ENCODE data around the gene UAP1.
A peak's percentile ranks its signal among the peaks of the same experiment; 100 is the strongest.

The UAP1 gene

GRCh38 chr1:162548170-162548569, 13.4 kb upstream of the UAP1 start:
- no peak overlapping the region for H3K4me3 ChIP-seq (ENCODE audit: low read length in 2 of 2)
- H3K27ac ChIP-seq (ENCODE audit: low read length) = no peak overlapping the region
- H3K36me3 ChIP-seq (ENCODE audit: control insufficient read depth in 2 of 2, insufficient read depth in 2 of 2, low read length in 2 of 2) = no peaks in the 10 kb centered on the region
- H3K9ac ChIP-seq (ENCODE audit: low read length in 2 of 2) = no peak overlapping the region
- no peaks in the 10 kb centered on the region for H3K27me3 ChIP-seq (ENCODE audit: control insufficient read depth in 1 of 2, insufficient read depth in 2 of 2, low read length in 2 of 2)
- no peaks in the 10 kb centered on the region for H3K9me3 ChIP-seq (ENCODE audit: control insufficient read depth in 2 of 2, low read length in 2 of 2)
- H3K4me1 ChIP-seq (ENCODE audit: control insufficient read depth, insufficient read depth, low read length) = no peaks in the 10 kb centered on the region

- Histone ChIP-seq H3K4me1 (ENCODE audit: control insufficient read depth, insufficient read depth, low read length) (no peaks in the 10 kb centered on the region), H3K36me3 (ENCODE audit: control insufficient read depth in 2 of 2, insufficient read depth in 2 of 2, low read length in 2 of 2) (no peaks in the 10 kb centered on the region), H3K9me3 (ENCODE audit: control insufficient read depth in 2 of 2, low read length in 2 of 2) (no peaks in the 10 kb centered on the region), H3K27me3 (ENCODE audit: control insufficient read depth in 1 of 2, insufficient read depth in 2 of 2, low read length in 2 of 2) (no peaks in the 10 kb centered on the region), H3K9ac (ENCODE audit: low read length in 2 of 2) (peak overlapping the region in 1 of 2 donors; percentile 28), H3K4me3 (ENCODE audit: low read length in 2 of 2) (no peak overlapping the region), H3K27ac (ENCODE audit: low read length) (no peak overlapping the region)
These were observed 12.5 kb upstream of the UAP1 start for GRCh38 chr1:162549001-162549400.

GRCh38 chr1:162550925-162551324, 10.6 kb upstream of the UAP1 start:
- Histone ChIP-seq H3K27ac (ENCODE audit: low read length) (no peak overlapping the region), H3K27me3 (ENCODE audit: control insufficient read depth in 1 of 2, insufficient read depth in 2 of 2, low read length in 2 of 2) (no peaks in the 10 kb centered on the region), H3K36me3 (ENCODE audit: control insufficient read depth in 2 of 2, insufficient read depth in 2 of 2, low read length in 2 of 2) (no peaks in the 10 kb centered on the region), H3K4me3 (ENCODE audit: low read length in 2 of 2) (no peak overlapping the region), H3K9me3 (ENCODE audit: control insufficient read depth in 2 of 2, low read length in 2 of 2) (no peaks in the 10 kb centered on the region), H3K4me1 (ENCODE audit: control insufficient read depth, insufficient read depth, low read length) (no peaks in the 10 kb centered on the region), H3K9ac (ENCODE audit: low read length in 2 of 2) (no peak overlapping the region)

- no peak overlapping the region for H3K27ac ChIP-seq (ENCODE audit: low read length)
- H3K9ac ChIP-seq (ENCODE audit: low read length in 2 of 2) = no peak overlapping the region
- H3K4me3 ChIP-seq (ENCODE audit: low read length in 2 of 2) = no peak overlapping the region
- no peaks in the 10 kb centered on the region for H3K27me3 ChIP-seq (ENCODE audit: control insufficient read depth in 1 of 2, insufficient read depth in 2 of 2, low read length in 2 of 2)
- no peaks in the 10 kb centered on the region for H3K9me3 ChIP-seq (ENCODE audit: control insufficient read depth in 2 of 2, low read length in 2 of 2)
- H3K36me3 ChIP-seq (ENCODE audit: control insufficient read depth in 2 of 2, insufficient read depth in 2 of 2, low read length in 2 of 2) = no peaks in the 10 kb centered on the region
- H3K4me1 ChIP-seq (ENCODE audit: control insufficient read depth, insufficient read depth, low read length) = no peaks in the 10 kb centered on the region
These were observed 9.4 kb upstream of the UAP1 start for GRCh38 chr1:162551969-162552683.

GRCh38 chr1:162552684-162553252, 8.8 kb upstream of the UAP1 start:
- H3K27ac ChIP-seq (ENCODE audit: low read length) = no peak overlapping the region
- no peak overlapping the region for H3K4me3 ChIP-seq (ENCODE audit: low read length in 2 of 2)
- no peak overlapping the region for H3K9ac ChIP-seq (ENCODE audit: low read length in 2 of 2)
- H3K36me3 ChIP-seq (ENCODE audit: control insufficient read depth in 2 of 2, insufficient read depth in 2 of 2, low read length in 2 of 2) = no peaks in the 10 kb centered on the region
- no peaks in the 10 kb centered on the region for H3K27me3 ChIP-seq (ENCODE audit: control insufficient read depth in 1 of 2, insufficient read depth in 2 of 2, low read length in 2 of 2)
- no peaks in the 10 kb centered on the region for H3K4me1 ChIP-seq (ENCODE audit: control insufficient read depth, insufficient read depth, low read length)
- no peaks in the 10 kb centered on the region for H3K9me3 ChIP-seq (ENCODE audit: control insufficient read depth in 2 of 2, low read length in 2 of 2)

GRCh38 chr1:162554258-162554657, 7.3 kb upstream of the UAP1 start:
- Histone ChIP-seq H3K27ac (ENCODE audit: low read length) (no peak overlapping the region), H3K4me3 (ENCODE audit: low read length in 2 of 2) (no peak overlapping the region), H3K9me3 (ENCODE audit: control insufficient read depth in 2 of 2, low read length in 2 of 2) (no peaks in the 10 kb centered on the region)

GRCh38 chr1:162557536-162557935, 4.0 kb upstream of the UAP1 start:
- Histone ChIP-seq H3K36me3 (ENCODE audit: control insufficient read depth in 2 of 2, insufficient read depth in 2 of 2, low read length in 2 of 2) (no peaks in the 10 kb centered on the region), H3K9ac (ENCODE audit: low read length in 2 of 2) (no peak overlapping the region), H3K27ac (ENCODE audit: low read length) (no peak overlapping the region), H3K9me3 (ENCODE audit: control insufficient read depth in 2 of 2, low read length in 2 of 2) (no peaks in the 10 kb centered on the region), H3K4me3 (ENCODE audit: low read length in 2 of 2) (no peak overlapping the region), H3K4me1 (ENCODE audit: control insufficient read depth, insufficient read depth, low read length) (peaks cover 9% of the 10 kb centered on the region), H3K27me3 (ENCODE audit: control insufficient read depth in 1 of 2, insufficient read depth in 2 of 2, low read length in 2 of 2) (no peaks in the 10 kb centered on the region)

More at GRCh38 chr1:162554258-162554657, 7.3 kb upstream of the UAP1 start:
- H3K27me3 ChIP-seq (ENCODE audit: control insufficient read depth in 1 of 2, insufficient read depth in 2 of 2, low read length in 2 of 2) = no peaks in the 10 kb centered on the region
- no peaks in the 10 kb centered on the region for H3K4me1 ChIP-seq (ENCODE audit: control insufficient read depth, insufficient read depth, low read length)
- H3K9ac ChIP-seq (ENCODE audit: low read length in 2 of 2) = no peak overlapping the region
- H3K36me3 ChIP-seq (ENCODE audit: control insufficient read depth in 2 of 2, insufficient read depth in 2 of 2, low read length in 2 of 2) = no peaks in the 10 kb centered on the region

GRCh38 chr1:162560303-162561036, 1.1 kb upstream of the UAP1 start:
- Histone ChIP-seq H3K9me3 (ENCODE audit: control insufficient read depth in 2 of 2, low read length in 2 of 2) (no peaks in the 10 kb centered on the region), H3K4me1 (ENCODE audit: control insufficient read depth, insufficient read depth, low read length) (peaks cover 9% of the 10 kb centered on the region), H3K4me3 (ENCODE audit: low read length in 2 of 2) (peak overlapping the region; percentile 67 to 89), H3K27me3 (ENCODE audit: control insufficient read depth in 1 of 2, insufficient read depth in 2 of 2, low read length in 2 of 2) (no peaks in the 10 kb centered on the region), H3K36me3 (ENCODE audit: control insufficient read depth in 2 of 2, insufficient read depth in 2 of 2, low read length in 2 of 2) (no peaks in the 10 kb centered on the region), H3K9ac (ENCODE audit: low read length in 2 of 2) (peak overlapping the region; percentile 82 to 94), H3K27ac (ENCODE audit: low read length) (peak overlapping the region; percentile 97)

- H3K27me3 ChIP-seq (ENCODE audit: control insufficient read depth in 1 of 2, insufficient read depth in 2 of 2, low read length in 2 of 2) = no peaks in the 10 kb centered on the region
- peak overlapping the region; percentile 67 to 89 for H3K4me3 ChIP-seq (ENCODE audit: low read length in 2 of 2)
- peak overlapping the region; percentile 87 to 94 for H3K9ac ChIP-seq (ENCODE audit: low read length in 2 of 2)
- H3K36me3 ChIP-seq (ENCODE audit: control insufficient read depth in 2 of 2, insufficient read depth in 2 of 2, low read length in 2 of 2) = no peaks in the 10 kb centered on the region
- H3K9me3 ChIP-seq (ENCODE audit: control insufficient read depth in 2 of 2, low read length in 2 of 2) = no peaks in the 10 kb centered on the region
- H3K4me1 ChIP-seq (ENCODE audit: control insufficient read depth, insufficient read depth, low read length) = peaks cover 9% of the 10 kb centered on the region
- H3K27ac ChIP-seq (ENCODE audit: low read length) = peak overlapping the region; percentile 97
These were observed 396 bp upstream of the UAP1 start for GRCh38 chr1:162561037-162561615.

- H3K36me3 ChIP-seq (ENCODE audit: control insufficient read depth in 2 of 2, insufficient read depth in 2 of 2, low read length in 2 of 2) = peaks cover 0 to 4% of the 10 kb centered on the region in 2 donors
- no peaks in the 10 kb centered on the region for H3K27me3 ChIP-seq (ENCODE audit: control insufficient read depth in 1 of 2, insufficient read depth in 2 of 2, low read length in 2 of 2)
- H3K4me3 ChIP-seq (ENCODE audit: low read length in 2 of 2) = peak overlapping the region; percentile 67 to 89
- peak overlapping the region; percentile 84 to 87 for H3K9ac ChIP-seq (ENCODE audit: low read length in 2 of 2)
- H3K9me3 ChIP-seq (ENCODE audit: control insufficient read depth in 2 of 2, low read length in 2 of 2) = no peaks in the 10 kb centered on the region
- peak overlapping the region; percentile 97 for H3K27ac ChIP-seq (ENCODE audit: low read length)
- peaks cover 9% of the 10 kb centered on the region for H3K4me1 ChIP-seq (ENCODE audit: control insufficient read depth, insufficient read depth, low read length)
These were observed 927 bp downstream of the UAP1 start for GRCh38 chr1:162562470-162562828.
